Embryonic facial prominence (tissue), 1 donor: ENCODE results near the gene ATL3.
"Not testable (repeated sequence)": the region's sequence is repeated elsewhere in the genome, so short reads cannot be mapped to it uniquely, and the experiment has no call there.

Experiments
- DNase-seq: peaks from one replicate; pipeline ENCODE4 v3.0.0-alpha.2; 2016; ENCODE audit errors: extremely low spot score

Gene ATL3

DNA sequence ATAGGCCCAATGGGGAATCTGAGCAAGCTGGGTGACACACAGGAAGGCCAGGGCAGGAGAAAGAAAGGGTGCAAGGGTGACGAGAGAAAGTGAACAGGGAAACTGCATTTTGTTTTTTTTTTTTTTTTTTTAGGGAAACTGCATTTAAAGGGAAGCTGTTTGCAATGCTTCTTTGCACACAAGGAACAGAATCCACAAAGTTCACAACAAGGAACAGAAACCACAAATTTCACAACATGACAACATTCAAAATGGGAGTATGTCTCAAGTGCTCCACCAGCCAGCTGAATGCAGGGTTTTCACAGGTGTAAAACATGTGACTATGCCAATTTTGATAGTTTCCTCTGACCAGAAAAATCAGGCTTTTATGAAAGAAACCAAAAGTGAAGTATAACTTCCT lies 50.1 kb downstream of the ATL3 start:
- DNase-seq = no peak

DNA sequence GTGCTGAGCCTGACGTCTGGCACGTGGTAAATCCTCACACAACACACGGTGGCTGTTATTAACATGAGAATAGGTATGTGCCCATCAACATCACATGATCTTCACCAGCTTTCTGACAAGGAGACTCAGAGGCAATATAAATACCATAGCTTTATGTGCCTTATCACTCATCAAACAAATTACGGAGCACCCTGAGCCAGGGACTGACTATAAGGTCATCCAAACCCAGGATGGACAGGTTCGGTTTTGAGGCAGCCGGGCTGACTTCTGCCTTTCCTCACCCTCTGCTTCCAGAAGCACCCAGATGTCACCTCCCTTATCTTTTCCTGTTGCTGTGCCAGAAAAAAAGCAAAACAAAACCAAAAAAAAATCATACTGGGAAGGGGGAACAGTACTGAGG lies 51.2 kb downstream of the ATL3 start:
- no peak for DNase-seq

GRCh38 chr11:63617686-63618085 lies 53.5 kb downstream of the ATL3 start:
- DNase-seq = not testable (repeated sequence)

- no peak for DNase-seq
Observed at GRCh38 chr11:63616953-63617352, 54.2 kb downstream of the ATL3 start.

GRCh38 chr11:63614136-63614671 lies 57.0 kb downstream of the ATL3 start, which contains the start of gene PLAAT3:
Gene PLAAT3, minus strand, starts transcription at chr11:63614433. Its CDS starts 419 bp downstream, at chr11:63614014.
- DNase-seq = no peak

DNA sequence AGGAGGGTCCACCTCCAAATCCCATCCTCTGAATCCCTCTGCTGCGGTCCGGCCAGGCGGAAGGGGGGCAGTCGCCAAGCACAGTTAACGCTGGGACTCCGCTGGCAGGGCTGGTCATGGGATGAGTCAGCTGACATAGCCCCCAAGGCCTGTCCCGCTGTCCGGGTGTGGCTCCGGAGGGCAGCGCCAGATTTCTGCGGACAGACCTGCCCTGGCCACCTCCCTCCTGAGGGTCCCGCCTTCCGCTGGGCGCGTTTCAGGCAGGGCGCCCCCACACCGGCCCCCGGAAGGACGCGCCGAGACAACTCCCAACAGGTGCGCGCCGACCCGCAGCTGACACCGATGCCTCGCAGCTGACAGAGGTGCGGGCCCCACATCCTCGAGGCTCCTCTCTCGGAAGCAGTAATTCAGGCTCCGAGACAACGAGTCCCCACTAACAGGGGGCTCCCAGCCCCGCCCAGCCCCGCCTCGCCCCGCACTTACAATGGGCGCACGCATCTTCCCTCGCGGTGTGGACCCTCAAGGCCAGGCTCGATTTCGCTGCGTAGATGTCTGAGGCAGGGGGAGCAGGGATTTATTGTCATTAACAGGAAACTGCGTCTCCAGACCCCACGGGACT lies 57.5 kb downstream of the ATL3 start:
- DNase-seq = no peak

DNA sequence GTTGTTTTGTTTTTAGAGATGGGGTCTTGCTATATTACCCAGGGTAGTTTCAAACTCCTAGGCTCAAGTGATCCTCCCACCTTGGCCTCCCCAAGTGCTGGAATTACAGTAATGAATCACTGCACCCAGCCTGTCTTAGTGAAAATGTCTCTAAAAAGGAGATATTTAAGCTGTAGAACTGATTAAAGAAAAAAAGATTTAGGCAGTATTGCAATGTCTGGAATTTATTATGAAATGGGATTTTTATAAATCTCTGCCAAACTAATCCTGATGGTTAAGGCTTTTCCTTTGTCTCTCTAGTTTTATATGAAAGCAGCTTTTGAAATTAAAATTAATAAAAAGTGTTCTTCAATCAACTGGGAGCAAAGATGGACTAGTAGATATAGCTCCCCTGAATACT lies 59.0 kb downstream of the ATL3 start:
- no peak for DNase-seq

- no peak for DNase-seq
Observed at GRCh38 chr11:63611395-63611747, 59.8 kb downstream of the ATL3 start.

- no peak for DNase-seq
Observed at GRCh38 chr11:63610604-63611394, 60.4 kb downstream of the ATL3 start.

DNA sequence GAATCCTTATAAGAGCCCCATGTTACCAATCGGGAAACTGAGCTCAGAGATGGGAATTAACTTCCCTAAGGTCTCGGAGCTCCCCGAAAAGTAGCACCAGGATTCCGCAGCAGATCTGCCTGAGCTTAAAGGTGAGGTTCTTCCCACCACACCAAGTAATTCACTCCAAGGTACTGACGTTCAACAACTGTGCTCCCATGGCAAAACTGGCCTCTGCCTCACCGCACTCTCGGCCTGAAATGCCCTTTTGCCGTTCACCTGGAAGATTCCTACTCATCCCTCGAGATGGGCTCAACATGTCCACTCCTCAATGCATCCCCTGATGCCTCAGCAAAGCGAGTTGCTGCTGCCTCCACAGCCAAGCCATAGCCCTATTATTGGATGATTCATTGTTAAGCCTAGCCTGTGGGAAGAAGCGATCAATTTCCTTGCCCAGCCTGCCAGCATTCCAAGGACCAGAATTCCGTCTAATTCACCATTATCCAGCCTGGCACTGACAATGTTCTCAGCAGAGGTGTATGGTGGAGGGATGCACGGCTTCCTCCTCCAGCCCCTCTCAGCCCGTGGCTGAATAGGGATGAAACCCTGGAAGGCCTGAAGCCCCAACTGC lies 61.1 kb downstream of the ATL3 start:
- DNase-seq = no peak

DNA sequence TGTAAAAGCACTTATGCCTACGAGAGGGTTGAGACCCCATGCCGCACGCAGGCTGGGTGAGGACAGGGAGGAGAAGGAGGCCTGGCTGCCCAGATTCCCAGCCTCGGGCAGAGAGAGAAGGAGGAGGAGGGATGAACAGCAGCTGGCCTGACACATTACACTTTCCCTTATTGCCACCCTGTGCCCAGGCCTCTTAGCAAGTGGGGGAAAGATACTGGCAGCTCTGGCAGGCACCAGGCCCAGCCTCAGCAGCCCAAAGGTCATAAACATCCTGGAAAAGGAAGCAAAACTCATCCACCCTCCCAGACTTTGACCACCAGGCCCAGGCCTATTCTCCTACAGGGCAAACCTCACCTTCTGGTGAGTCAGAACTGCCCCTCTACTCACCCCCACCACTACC lies 61.6 kb downstream of the ATL3 start:
- DNase-seq = no peak

GRCh38 chr11:63608353-63609345 lies 62.5 kb downstream of the ATL3 start:
- DNase-seq = no peak

- no peak for DNase-seq
Observed at GRCh38 chr11:63603180-63603518, 68.0 kb downstream of the ATL3 start.

- not testable (repeated sequence) for DNase-seq
Observed at GRCh38 chr11:63602290-63603179, 68.6 kb downstream of the ATL3 start.

- no peak for DNase-seq
Observed at GRCh38 chr11:63599211-63600122, 71.7 kb downstream of the ATL3 start.

DNA sequence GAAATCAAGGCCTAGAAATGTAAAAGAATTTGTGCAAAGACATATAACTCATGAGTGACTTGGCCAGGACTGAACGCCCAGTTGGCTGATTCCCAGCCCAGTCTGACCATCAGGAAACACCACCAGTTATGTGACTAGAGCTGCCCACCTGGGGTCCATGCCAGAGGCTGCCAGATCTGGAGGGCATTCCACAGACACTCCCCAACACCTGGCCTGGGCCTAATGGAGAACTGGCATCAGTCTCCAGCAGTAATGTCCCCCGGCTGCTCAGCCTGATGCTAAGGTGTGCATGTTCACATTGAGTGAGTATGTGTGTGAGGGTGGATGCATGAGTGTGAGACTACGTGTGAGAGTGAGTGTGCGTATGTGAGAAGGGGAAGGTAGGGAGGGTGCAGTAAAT lies 72.6 kb downstream of the ATL3 start:
- no peak for DNase-seq

GRCh38 chr11:63595296-63595695 lies 75.9 kb downstream of the ATL3 start:
- no peak for DNase-seq

DNA sequence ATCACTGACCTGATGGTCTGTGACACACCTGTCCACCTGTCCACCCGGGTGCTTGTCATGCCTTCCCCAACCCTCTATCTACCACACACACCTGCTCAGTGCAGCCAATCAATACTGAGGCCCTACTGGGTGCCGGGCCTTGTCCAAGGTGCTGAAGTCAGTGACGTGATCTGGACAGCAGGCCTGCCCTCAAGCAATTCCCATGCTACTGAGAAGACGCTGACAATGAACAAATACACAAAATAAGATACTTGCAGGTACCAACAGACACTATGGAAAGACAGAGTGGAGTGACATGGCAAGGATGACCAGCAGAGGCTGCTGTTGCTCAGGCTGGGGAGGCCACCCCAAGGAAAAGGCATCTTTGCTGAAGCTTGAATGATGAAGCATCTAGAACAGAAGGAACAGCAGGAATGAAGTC lies 78.2 kb downstream of the ATL3 start:
- no peak for DNase-seq

GRCh38 chr11:63590024-63590788 lies 81.0 kb downstream of the ATL3 start:
- no peak for DNase-seq
